ENCODE data around the gene MUC5AC. TPM values are rescaled to one million over a fixed set of nuclear protein-coding genes. Genes with fewer than 3 reads are reported as not detected.

MUC5AC gene
- total RNA-seq, 2 experiments from 2014 or later, result not detected

GRCh38 chr11:1129611-1130160, 28.1 kb upstream of the MUC5AC start:
- no peaks in the 10 kb centered on the region for H3K4me1 Mint-ChIP-seq
- H3K4me3 Mint-ChIP-seq, result no peak overlapping the region
- H3K36me3 Mint-ChIP-seq, result no peaks in the 10 kb centered on the region
- no peak for DNase-seq
- no peak overlapping the region for H3K27ac Mint-ChIP-seq
- peaks cover 8% of the 10 kb centered on the region for H3K27me3 Mint-ChIP-seq
- H3K9me3 Mint-ChIP-seq, result peaks cover 13% of the 10 kb centered on the region

DNA sequence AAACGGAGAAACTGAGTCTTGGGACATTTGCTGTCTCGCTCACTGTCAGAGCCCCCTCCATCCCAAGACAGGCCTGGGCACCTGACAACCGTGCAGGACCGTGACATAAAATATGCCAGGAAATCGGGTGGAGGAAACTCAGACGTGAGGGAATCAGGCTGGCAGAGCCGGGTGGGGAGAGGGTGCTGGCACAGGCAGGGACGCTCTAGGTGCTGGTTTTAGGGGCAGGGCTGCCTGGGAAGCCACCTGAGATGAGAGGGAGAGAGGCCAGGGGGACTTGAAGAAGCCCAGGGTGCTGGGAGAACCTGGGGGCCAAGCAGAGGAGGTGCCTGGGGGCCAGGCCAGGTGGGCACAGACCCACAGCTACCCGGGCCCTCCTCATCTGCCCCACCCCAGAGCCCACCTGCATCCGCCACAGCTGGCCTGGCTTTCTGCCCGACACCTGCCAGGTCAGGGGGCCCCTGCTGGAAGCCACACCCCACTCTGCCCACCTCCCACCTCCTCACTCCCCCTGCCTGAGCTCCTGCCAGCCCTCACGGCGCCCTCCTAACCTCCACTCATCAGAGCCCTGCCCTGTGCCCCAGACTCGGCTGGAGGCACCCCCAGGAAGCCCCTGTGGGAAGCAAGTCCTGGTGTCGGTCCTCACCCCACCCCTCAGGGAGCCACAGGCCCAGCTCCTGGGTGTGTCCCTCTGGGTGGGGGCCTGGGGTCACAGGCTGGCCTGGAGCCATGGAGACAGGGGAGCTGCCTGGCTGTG, 27.3 kb upstream of the MUC5AC start:
- no peak overlapping the region for H3K4me3 Mint-ChIP-seq
- no peaks in the 10 kb centered on the region for H3K4me1 Mint-ChIP-seq
- no peak overlapping the region for H3K27ac Mint-ChIP-seq
- H3K9me3 Mint-ChIP-seq, result peaks cover 18% of the 10 kb centered on the region
- no peak for DNase-seq
- H3K27me3 Mint-ChIP-seq, result peaks cover 6% of the 10 kb centered on the region
- no peaks in the 10 kb centered on the region for H3K36me3 Mint-ChIP-seq

- peaks cover 20% of the 10 kb centered on the region for H3K9me3 Mint-ChIP-seq
- no peak overlapping the region for H3K4me3 Mint-ChIP-seq
- H3K36me3 Mint-ChIP-seq, result no peaks in the 10 kb centered on the region
- H3K4me1 Mint-ChIP-seq, result no peaks in the 10 kb centered on the region
- H3K27me3 Mint-ChIP-seq, result peaks cover 3% of the 10 kb centered on the region
- no peak for DNase-seq
- H3K27ac Mint-ChIP-seq, result no peak overlapping the region
Observed at GRCh38 chr11:1131033-1131911, 26.5 kb upstream of the MUC5AC start.

GRCh38 chr11:1134848-1135445, 22.8 kb upstream of the MUC5AC start:
- no peaks in the 10 kb centered on the region for H3K36me3 Mint-ChIP-seq
- H3K9me3 Mint-ChIP-seq, result peaks cover 20% of the 10 kb centered on the region
- H3K4me3 Mint-ChIP-seq, result no peak overlapping the region

GRCh38 chr11:1138097-1138496, 19.7 kb upstream of the MUC5AC start:
- H3K27me3 Mint-ChIP-seq, result peaks cover 7% of the 10 kb centered on the region
- H3K27ac Mint-ChIP-seq, result no peak overlapping the region
- no peaks in the 10 kb centered on the region for H3K4me1 Mint-ChIP-seq
- no peaks in the 10 kb centered on the region for H3K36me3 Mint-ChIP-seq
- DNase-seq, result no peak
- peaks cover 35% of the 10 kb centered on the region for H3K9me3 Mint-ChIP-seq
- no peak overlapping the region for H3K4me3 Mint-ChIP-seq

More at GRCh38 chr11:1134848-1135445, 22.8 kb upstream of the MUC5AC start:
- H3K4me1 Mint-ChIP-seq, result no peaks in the 10 kb centered on the region
- H3K27ac Mint-ChIP-seq, result no peak overlapping the region
- no peak for DNase-seq
- H3K27me3 Mint-ChIP-seq, result peaks cover 7% of the 10 kb centered on the region

GRCh38 chr11:1139441-1140083, 18.2 kb upstream of the MUC5AC start:
- Mint-ChIP-seq H3K36me3 (no peaks in the 10 kb centered on the region), H3K27me3 (peaks cover 3% of the 10 kb centered on the region), H3K9me3 (peaks cover 34% of the 10 kb centered on the region), H3K4me3 (no peak overlapping the region), H3K27ac (no peak overlapping the region), H3K4me1 (no peaks in the 10 kb centered on the region)
- DNase-seq, result no peak

DNA sequence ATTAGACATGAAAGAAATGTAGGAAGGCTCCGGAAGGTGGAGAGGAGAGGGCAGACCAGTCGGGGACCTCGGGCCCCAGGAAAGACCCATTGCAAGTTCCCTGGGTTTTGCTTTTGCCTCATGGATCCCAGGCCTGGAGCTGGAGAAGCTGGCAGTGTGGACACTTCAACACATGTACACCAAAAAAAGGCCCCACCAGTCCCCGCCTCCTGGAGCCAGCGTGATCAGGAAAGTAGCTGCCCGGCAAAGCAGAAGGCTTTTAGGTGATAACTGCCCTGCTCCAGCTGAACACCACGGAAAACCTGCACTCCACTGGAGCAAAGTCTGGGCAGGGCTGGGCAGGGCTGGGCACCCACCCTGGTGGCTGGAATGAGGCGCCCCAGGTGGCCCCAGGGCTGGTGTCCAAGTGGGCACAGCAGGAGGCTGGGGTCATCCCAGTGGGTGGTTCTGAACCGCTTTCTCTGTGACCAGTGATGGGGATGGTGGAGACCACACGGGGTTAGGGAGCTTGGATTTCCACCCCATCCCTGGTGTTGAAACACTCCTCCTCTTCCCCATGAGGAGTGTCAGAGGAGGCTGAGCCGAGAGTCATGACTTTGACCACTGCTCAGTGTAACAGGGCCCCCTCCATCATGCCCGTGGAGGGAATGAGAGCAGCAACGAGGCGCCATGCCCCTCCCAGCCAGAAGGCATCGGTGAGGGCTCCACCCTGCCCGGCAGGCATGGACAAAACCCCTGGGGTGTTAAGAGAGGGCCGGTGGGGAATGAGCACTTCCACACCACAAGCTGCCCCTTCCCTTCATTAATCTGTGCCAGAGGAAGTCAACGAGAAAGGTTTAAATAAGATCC, 16.9 kb upstream of the MUC5AC start:
- no peaks in the 10 kb centered on the region for H3K4me1 Mint-ChIP-seq
- peaks cover 26% of the 10 kb centered on the region for H3K9me3 Mint-ChIP-seq
- H3K36me3 Mint-ChIP-seq, result no peaks in the 10 kb centered on the region
- DNase-seq, result no peak
- H3K27me3 Mint-ChIP-seq, result peaks cover 3% of the 10 kb centered on the region
- no peak overlapping the region for H3K27ac Mint-ChIP-seq
- no peak overlapping the region for H3K4me3 Mint-ChIP-seq

GRCh38 chr11:1146365-1146764, 11.4 kb upstream of the MUC5AC start:
- H3K27me3 Mint-ChIP-seq, result peaks cover 10% of the 10 kb centered on the region
- H3K4me3 Mint-ChIP-seq, result no peak overlapping the region
- H3K27ac Mint-ChIP-seq, result no peak overlapping the region
- no peak for DNase-seq
- no peaks in the 10 kb centered on the region for H3K4me1 Mint-ChIP-seq
- peaks cover 25% of the 10 kb centered on the region for H3K9me3 Mint-ChIP-seq
- H3K36me3 Mint-ChIP-seq, result no peaks in the 10 kb centered on the region

GRCh38 chr11:1147792-1148191, 10.0 kb upstream of the MUC5AC start:
- Mint-ChIP-seq H3K9me3 (peaks cover 11% of the 10 kb centered on the region), H3K27ac (no peak overlapping the region)
- no peak for DNase-seq

DNA sequence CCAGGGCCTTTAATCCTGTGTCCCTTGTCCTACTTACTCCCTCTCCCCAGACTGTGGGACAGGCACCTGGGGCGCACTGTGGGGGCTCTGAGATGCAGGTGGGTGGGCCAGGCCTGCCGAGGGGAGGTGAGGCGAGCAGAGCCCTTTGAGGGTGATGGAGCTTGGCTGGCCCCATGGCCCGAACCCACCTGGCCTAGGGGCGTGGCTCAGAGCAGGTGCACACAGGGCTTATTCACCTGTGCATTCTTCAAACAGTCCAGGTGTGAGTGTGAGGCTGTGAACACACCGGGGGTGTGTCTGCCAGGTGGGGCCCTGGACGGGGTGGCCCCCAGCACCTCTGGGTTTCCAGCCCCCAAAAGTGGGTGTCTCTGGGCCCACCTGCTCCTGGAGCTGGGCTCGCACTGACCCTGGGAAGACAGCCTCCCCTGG, 9.0 kb upstream of the MUC5AC start:
- peaks cover 10% of the 10 kb centered on the region for H3K27me3 Mint-ChIP-seq
- peaks cover 2% of the 10 kb centered on the region for H3K9me3 Mint-ChIP-seq
- H3K36me3 Mint-ChIP-seq, result no peaks in the 10 kb centered on the region
- no peak overlapping the region for H3K27ac Mint-ChIP-seq
- peaks cover 4% of the 10 kb centered on the region for H3K4me1 Mint-ChIP-seq
- H3K4me3 Mint-ChIP-seq, result no peak overlapping the region
- no peak for DNase-seq

More at GRCh38 chr11:1147792-1148191, 10.0 kb upstream of the MUC5AC start:
- Mint-ChIP-seq H3K36me3 (no peaks in the 10 kb centered on the region), H3K4me1 (peaks cover 4% of the 10 kb centered on the region), H3K4me3 (no peak overlapping the region), H3K27me3 (peaks cover 10% of the 10 kb centered on the region)

DNA sequence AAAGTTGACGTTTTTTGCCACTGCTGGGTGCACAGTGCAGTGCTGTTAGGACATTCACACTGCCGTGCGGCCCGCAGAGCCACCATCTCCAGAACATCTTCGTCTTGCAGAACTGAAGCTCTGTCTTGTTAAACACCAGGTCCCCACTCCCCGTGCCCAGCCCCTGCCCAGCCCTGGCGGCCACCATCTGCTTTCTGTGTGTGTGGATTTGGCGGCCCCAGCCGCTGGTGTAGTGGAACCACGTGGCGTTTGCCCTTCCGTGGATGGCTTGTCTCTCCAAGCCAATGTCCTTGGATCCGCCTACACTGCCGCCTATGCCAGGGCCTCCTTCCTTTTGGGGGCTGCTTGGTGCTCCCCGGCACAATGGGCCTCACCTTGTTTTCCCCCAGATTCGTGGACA, 8.2 kb upstream of the MUC5AC start:
- DNase-seq, result no peak
- H3K4me1 Mint-ChIP-seq, result peaks cover 4% of the 10 kb centered on the region
- no peak overlapping the region for H3K4me3 Mint-ChIP-seq
- peaks cover 10% of the 10 kb centered on the region for H3K27me3 Mint-ChIP-seq
- no peaks in the 10 kb centered on the region for H3K9me3 Mint-ChIP-seq
- H3K27ac Mint-ChIP-seq, result no peak overlapping the region
- H3K36me3 Mint-ChIP-seq, result no peaks in the 10 kb centered on the region

GRCh38 chr11:1150116-1150515, 7.6 kb upstream of the MUC5AC start:
- H3K27ac Mint-ChIP-seq, result no peak overlapping the region
- peaks cover 4% of the 10 kb centered on the region for H3K4me1 Mint-ChIP-seq
- no peaks in the 10 kb centered on the region for H3K9me3 Mint-ChIP-seq
- H3K27me3 Mint-ChIP-seq, result peaks cover 10% of the 10 kb centered on the region
- no peak for DNase-seq
- H3K36me3 Mint-ChIP-seq, result no peaks in the 10 kb centered on the region
- no peak overlapping the region for H3K4me3 Mint-ChIP-seq

- DNase-seq, result no peak
- peaks cover 10% of the 10 kb centered on the region for H3K27me3 Mint-ChIP-seq
- H3K9me3 Mint-ChIP-seq, result no peaks in the 10 kb centered on the region
- H3K27ac Mint-ChIP-seq, result no peak overlapping the region
- no peak overlapping the region for H3K4me3 Mint-ChIP-seq
- H3K4me1 Mint-ChIP-seq, result peaks cover 4% of the 10 kb centered on the region
- no peaks in the 10 kb centered on the region for H3K36me3 Mint-ChIP-seq
Observed at GRCh38 chr11:1150769-1151365, 6.9 kb upstream of the MUC5AC start.

All from activated naive CD8-positive, alpha-beta T cell treated with anti-CD3 and anti-CD28 coated beads for 36 hours (primary cell).